K562 (cell line): ENCODE measurements around the gene KLHL35. TPM values are rescaled to one million over a fixed set of nuclear protein-coding genes. Genes with fewer than 3 reads are reported as not detected.
A peak's percentile ranks its signal among the peaks of the same experiment; 100 is the strongest.

Source experiments
- ATAC-seq: fragments of 200-7000 bp; cut with Tn5 transposase; 3 replicates; pipeline ENCODE4 v1.9.1; 2020; ENCODE audit warnings: moderate library complexity
- BruUV-seq: library from RNA; stranded (reverse); fragments of 400-500 nt; replicated peaks from 2 replicates; lab custom pipeline; 2021; lab: Mats Ljungman, UMichigan
- CTCF ChIA-PET: fragments of 300-600 bp; formaldehyde crosslinking; extraction: SDS; loops from one replicate; lab custom pipeline; 2021; ENCODE audit warnings: low intra/inter-chr PET ratio; lab: Yijun Ruan, JAX
- POLR2A ChIA-PET: fragments of 300-600, 350-650 bp; sonication (Branson Sonifier 250); formaldehyde crosslinking; extraction: SDS; loops from one replicate; lab custom pipeline; 2021; ENCODE audit warnings: antibody characterized with exemption, inconsistent platforms; lab: Yijun Ruan, JAX
- DNase-seq, 4 experiments: peaks; one replicate each; pipeline versions ENCODE4 v3.0.0 to v3.0.0-alpha.2; 2011 to 2018; ENCODE audit warnings: low spot score in 3 of 4, mixed read lengths in 3 of 4; ENCODE audit errors: extremely low read depth in 1 of 4
- FAIRE-seq: peaks from 2 replicates; lab custom pipeline; 2011; peaks lifted over from hg19 to GRCh38; lab: Jason Lieb, UNC
- H2AFZ ChIP-seq: 2 replicates; pipeline ENCODE4 v1.6.0; 2011; ENCODE audit warnings: low read depth, low read length, control low read depth, inconsistent platforms
- H3K27ac ChIP-seq: fragments of 200-600 bp; 3 replicates; pipeline ENCODE4 v1.8.0; 2011; ENCODE audit warnings: low read depth, mild to moderate bottlenecking, control low read depth, inconsistent platforms, low read length, moderate library complexity, mixed read lengths; ENCODE audit errors: extremely low read depth
- H3K27me3 ChIP-seq, 2 experiments: fragments of 300-600 bp in 1 of 2; 2 replicates in 1 of 2; 3 replicates in 1 of 2; pipeline versions ENCODE4 v1.6.0 to v1.8.0; 2011; ENCODE audit warnings: inconsistent platforms in 2 of 2, low read length in 2 of 2, mild to moderate bottlenecking in 1 of 2, mixed read lengths in 1 of 2, moderate library complexity in 1 of 2; ENCODE audit not compliant: control insufficient read depth in 2 of 2, insufficient read depth in 2 of 2
- H3K36me3 ChIP-seq: fragments of 300-600 bp; 3 replicates; pipeline ENCODE4 v1.8.0; 2011; ENCODE audit warnings: mild to moderate bottlenecking, low read length, inconsistent platforms; ENCODE audit not compliant: control insufficient read depth, insufficient read depth
- H3K4me1 ChIP-seq, 2 experiments: fragments of 200-600 bp in 1 of 2; replicated peaks in 1 of 2; 2 replicates in 1 of 2; 3 replicates in 1 of 2; pipeline versions ENCODE4 v1.5.1 to v1.8.0; 2011; ENCODE audit warnings: inconsistent platforms in 2 of 2, low read length in 2 of 2, mild to moderate bottlenecking in 1 of 2, mixed read lengths in 1 of 2, moderate library complexity in 1 of 2; ENCODE audit not compliant: control insufficient read depth in 2 of 2, insufficient read depth in 2 of 2
- H3K4me2 ChIP-seq: 2 replicates; pipeline ENCODE4 v1.6.1; 2011; ENCODE audit warnings: low read length, control low read depth, inconsistent platforms, mixed read lengths; ENCODE audit not compliant: insufficient read depth
- H3K4me3 ChIP-seq: fragments of 200-600 bp; sonication (generic), shearing (Covaris generic); 2 replicates; pipeline ENCODE4 v1.5.1; 2016; ENCODE audit warnings: control low read depth, inconsistent platforms
- H3K79me2 ChIP-seq: fragments of 200-600 bp; 3 replicates; pipeline ENCODE4 v1.8.0; 2011; ENCODE audit warnings: low read length, inconsistent platforms; ENCODE audit not compliant: control insufficient read depth, insufficient read depth
- H3K9ac ChIP-seq, 2 experiments: 2 replicates each; pipeline versions ENCODE4 v1.6.0 to v1.6.1; 2011; ENCODE audit warnings: low read depth in 2 of 2, low read length in 2 of 2, control low read depth in 1 of 2, inconsistent platforms in 1 of 2, mild to moderate bottlenecking in 1 of 2, mixed read lengths in 1 of 2; ENCODE audit not compliant: insufficient read depth in 1 of 2
- H3K9me1 ChIP-seq: one replicate; pipeline ENCODE4 v1.6.0; 2011; ENCODE audit warnings: inconsistent platforms, mild to moderate bottlenecking, low read length, moderate library complexity; ENCODE audit not compliant: control insufficient read depth, insufficient read depth
- H3K9me3 ChIP-seq: replicated peaks from 2 replicates; pipeline ENCODE4 v1.5.1; 2011; ENCODE audit warnings: low read depth, low read length, inconsistent platforms; ENCODE audit not compliant: control insufficient read depth, insufficient read depth
- H4K20me1 ChIP-seq: replicated peaks from 2 replicates; pipeline ENCODE4 v1.6.1; 2011; ENCODE audit warnings: low read length, inconsistent platforms, mixed read lengths; ENCODE audit not compliant: control insufficient read depth, insufficient read depth
- BRD9 ChIP-seq: fragments of 450-650 bp; IDR thresholded peaks from 2 replicates; pipeline ENCODE4 v1.6.1; 2018; ENCODE audit warnings: low read depth; ENCODE audit not compliant: partially characterized antibody
- GABPA ChIP-seq: fragments of 200-800 bp; sonication (Bioruptor generic); conservative IDR thresholded peaks from 2 replicates; pipeline ENCODE4 v1.6.1; 2016; ENCODE audit warnings: low read depth, missing genetic modification characterization, missing compliant biosample characterization
- MAFF ChIP-seq: IDR thresholded peaks from 2 replicates; pipeline ENCODE4 v1.6.1; 2012; ENCODE audit warnings: low read length, improper control_type of control experiment
- POLR2G ChIP-seq: fragments of 200-400 bp; formaldehyde crosslinking; IDR thresholded peaks from 2 replicates; pipeline ENCODE4 v1.6.1; 2017; ENCODE audit warnings: low read depth, mild to moderate bottlenecking, antibody characterized with exemption, low read length, moderate library complexity
- POLR3A ChIP-seq: IDR thresholded peaks from 2 replicates; pipeline ENCODE4 v1.6.1; 2011; ENCODE audit warnings: borderline replicate concordance, mild to moderate bottlenecking, moderate library complexity; ENCODE audit not compliant: insufficient read length, insufficient read depth; ENCODE audit errors: extremely low read depth
- PYGO2 ChIP-seq: fragments of 450-650 bp; IDR thresholded peaks from 2 replicates; pipeline ENCODE4 v1.6.1; 2016; ENCODE audit warnings: mild to moderate bottlenecking, missing genetic modification characterization, moderate library complexity, missing compliant biosample characterization
- WGBS: fragments of 100-300 bp; shearing (Covaris generic); methylation state at CpG from one replicate; pipeline ENCODE4 v1.1.6; 2016; ENCODE audit warnings: low coverage, mixed read lengths; ENCODE audit not compliant: insufficient coverage; ENCODE audit errors: missing lambda C conversion rate; 5-methylcytosine and 5-hydroxymethylcytosine counted together
- in situ Hi-C: fragments of 300-500 bp; cut with MboI; formaldehyde crosslinking; loops from 4 replicates; pipeline ENCODE4 v1.15.0; 2018; ENCODE audit warnings: inconsistent platforms, mixed read lengths
- intact Hi-C: fragments of 100-400 bp; cut with micrococcal nuclease; formaldehyde crosslinking; loops from 2 replicates; pipeline ENCODE4 v1.14.2; 2022
- polyA plus RNA-seq, 8 experiments: library from polyadenylated mRNA; depleted of rRNA in 4 of 8; stranded (reverse) in 5 of 8; unstranded in 3 of 8; fragments of >200 nt; fragmentation: Nextera tagmentation in 2 of 8; fragmentation: Illumina TruSeq in 1 of 8; extraction: Ambion mirVana in 2 of 8; extraction: Trizol in 1 of 8; gene quantifications; 2 replicates each; pipeline versions ENCODE4 v1.2.1 to v1.2.3, GENCODE V29; 2011 to 2014; ENCODE audit warnings: inconsistent platforms in 1 of 8, missing spikeins in 1 of 8
- total RNA-seq, 7 experiments: library from RNA; depleted of rRNA in 6 of 7; stranded (reverse); fragments of >200 nt in 6 of 7; fragmentation: Illumina TruSeq in 2 of 7; extraction: Trizol in 2 of 7; gene quantifications; 2 replicates each; pipeline versions ENCODE4 v1.2.1 to v1.2.3, GENCODE V29; 2011 to 2021; ENCODE audit warnings: low replicate concordance in 1 of 7

KLHL35 gene
- total and polyA plus RNA-seq, 9 of the 15 experiments (the other 6 are each of a cell fraction or from before 2014, with no cell fraction given): not detected

GRCh38 chr11:75440960-75441803, 8.2 kb upstream of the KLHL35 start:
- no peaks in the 10 kb centered on the region for H3K79me2 ChIP-seq
- no peak overlapping the region for H3K4me2 ChIP-seq
- ATAC-seq (no peak), FAIRE-seq (no peak), DNase-seq (no peak)
- intact Hi-C loops: no loop called here
- peak overlapping the region in 1 of 2 experiments; percentile 69; a peak in 2 of 4 replicates for H3K9ac ChIP-seq
- no peak overlapping the region for H3K4me3 ChIP-seq
- H3K36me3 ChIP-seq: no peaks in the 10 kb centered on the region
- BruUV-seq: no TSS peak
- no peaks in the 10 kb centered on the region for H3K9me1 ChIP-seq
- CTCF ChIA-PET: interaction anchor here (0.7 to 1.4 kb wide), 3 partner anchors 49 to 93 kb away, joined by 3 to 4 read pairs (median 3); no protein-coding TSS in a partner anchor
- 46% methylated on average over 19 of the region's 27 CpGs for WGBS
- no peaks in the 10 kb centered on the region for H4K20me1 ChIP-seq
- peaks cover 0 to 34% of the 10 kb centered on the region in 2 experiments; a peak in 1 of 5 replicates for H3K4me1 ChIP-seq
- H3K27ac ChIP-seq: no peak overlapping the region
- in situ Hi-C loops: loop anchor here (10.0 to 25.0 kb wide), 2 partner anchors 344 to 421 kb away; no protein-coding TSS in a partner anchor
- POLR2A ChIA-PET: interaction anchor here (1.2 to 2.4 kb wide), 4 partner anchors 21 to 41 kb away, joined by 3 to 6 read pairs (median 6); no protein-coding TSS in a partner anchor
- H3K27me3 ChIP-seq: no peaks in the 10 kb centered on the region
- H2AFZ ChIP-seq: no peak overlapping the region
- no peaks in the 10 kb centered on the region for H3K9me3 ChIP-seq
- no peak for TF ChIP-seq GABPA (tag)
- no peak for TF ChIP-seq MAFF
- 0 out of 2 replicates have a peak, but pooled peaks have one; percentile 24 for TF ChIP-seq POLR2G
- no peak for TF ChIP-seq POLR3A
- no peak for TF ChIP-seq PYGO2 (tag)
- TF ChIP-seq BRD9: no peak
